HCT116 (cell line): ENCODE results near the gene RGS19. TPM values are rescaled to one million over a fixed set of nuclear protein-coding genes. Genes with fewer than 3 reads are reported as not detected.

Experiments used
- ATAC-seq: fragments of 200-7000 bp; cut with Tn5 transposase; 2 replicates; pipeline ENCODE4 v1.9.1; 2020; ENCODE audit warnings: mild to moderate bottlenecking, moderate library complexity
- BruUV-seq: library from RNA; stranded (reverse); fragments of 400-500 nt; replicated peaks from 2 replicates; lab custom pipeline; 2021; lab: Mats Ljungman, UMichigan
- CTCF ChIA-PET: fragments of 300-600 bp; sonication (Branson Sonifier 250); formaldehyde crosslinking; loops from one replicate; lab custom pipeline; 2021; ENCODE audit warnings: antibody characterized with exemption; lab: Charles Lee
- POLR2A ChIA-PET: fragments of 300-600, 350-600 bp; sonication (Branson Sonifier 250); formaldehyde crosslinking; loops from one replicate; lab custom pipeline; 2021; ENCODE audit warnings: antibody characterized with exemption; lab: Charles Lee
- RAD21 ChIA-PET, 2 experiments: fragments of 300-600 bp; sonication (Branson Sonifier 250); formaldehyde crosslinking; loops; one replicate each; lab custom pipeline; 2023; ENCODE audit warnings: low total read pairs in 2 of 2; ENCODE audit not compliant: uncharacterized antibody in 2 of 2, unreplicated experiment in 2 of 2, low non-redundant PET in 1 of 2; lab: Charles Lee
- DNase-seq: peaks from one replicate; pipeline ENCODE4 v3.0.0-alpha.2; 2010; ENCODE audit warnings: low read depth, low spot score
- H2AFZ ChIP-seq: fragments of 200-600 bp; shearing (Covaris generic), sonication (generic); 2 replicates; pipeline ENCODE4 v1.6.1; 2017; ENCODE audit warnings: low read depth, mixed run types, mixed read lengths, antibody characterized with exemption, low read length; ENCODE audit not compliant: poor library complexity, severe bottlenecking
- H3K27ac ChIP-seq: 2 replicates; pipeline ENCODE4 v1.5.1; 2012; ENCODE audit warnings: low read depth, low read length
- H3K27me3 ChIP-seq: fragments of 200-600 bp; sonication (generic); 2 replicates; pipeline ENCODE4 v1.6.1; 2016; ENCODE audit warnings: mixed run types, low read length, mixed read lengths; ENCODE audit not compliant: insufficient read depth
- H3K36me3 ChIP-seq, 2 experiments: fragments of 200-500 bp in 1 of 2; fragments of 200-600 bp in 1 of 2; sonication (Bioruptor generic) in 1 of 2; sonication (generic) in 1 of 2; 2 replicates each; pipeline versions ENCODE4 v1.5.1 to v1.6.1; 2014 to 2016; ENCODE audit warnings: low read length in 2 of 2, inconsistent platforms in 1 of 2, mixed read lengths in 1 of 2, mixed run types in 1 of 2; ENCODE audit not compliant: insufficient read depth in 2 of 2, control insufficient read depth in 1 of 2
- H3K4me1 ChIP-seq, 2 experiments: fragments of 200-600 bp in 1 of 2; sonication (generic) in 1 of 2; 2 replicates each; pipeline versions ENCODE4 v1.5.1 to v1.6.1; 2012 to 2017; ENCODE audit warnings: low read length in 2 of 2, inconsistent platforms in 1 of 2, mild to moderate bottlenecking in 1 of 2, mixed read lengths in 1 of 2, mixed run types in 1 of 2, moderate library complexity in 1 of 2; ENCODE audit not compliant: insufficient read depth in 2 of 2, control insufficient read depth in 1 of 2
- H3K4me2 ChIP-seq: fragments of 200-600 bp; sonication (generic); 2 replicates; pipeline ENCODE4 v1.6.1; 2017; ENCODE audit warnings: mixed run types, low read length, mixed read lengths
- H3K4me3 ChIP-seq, 2 experiments: fragments of 200-600 bp in 1 of 2; sonication (generic) in 1 of 2; replicated peaks in 1 of 2; 2 replicates each; pipeline ENCODE4 v1.5.1; 2011 to 2016; ENCODE audit warnings: low read length in 2 of 2, control low read depth in 1 of 2, low read depth in 1 of 2, mild to moderate bottlenecking in 1 of 2, mixed read lengths in 1 of 2, mixed run types in 1 of 2
- H3K79me2 ChIP-seq: fragments of 200-600 bp; sonication (generic); 2 replicates; pipeline ENCODE4 v1.6.1; 2017; ENCODE audit warnings: mild to moderate bottlenecking, mixed run types, low read length, moderate library complexity, mixed read lengths; ENCODE audit not compliant: insufficient read depth
- H3K9ac ChIP-seq: fragments of 200-600 bp; sonication (generic); 2 replicates; pipeline ENCODE4 v1.6.1; 2016; ENCODE audit warnings: low read length, mixed read lengths
- H3K9me2 ChIP-seq: fragments of 200-600 bp; sonication (generic), shearing (Covaris generic); 2 replicates; pipeline ENCODE4 v1.6.1; 2017; ENCODE audit warnings: mixed run types, mild to moderate bottlenecking, moderate library complexity; ENCODE audit not compliant: insufficient read depth
- H3K9me3 ChIP-seq, 2 experiments: fragments of 200-500 bp in 1 of 2; fragments of 200-600 bp in 1 of 2; sonication (Bioruptor generic) in 1 of 2; sonication (generic) in 1 of 2; 2 replicates each; pipeline ENCODE4 v1.6.1; 2014 to 2017; ENCODE audit warnings: low read length in 2 of 2, mixed read lengths in 2 of 2, inconsistent platforms in 1 of 2, low read depth in 1 of 2, mild to moderate bottlenecking in 1 of 2, mixed run types in 1 of 2, moderate library complexity in 1 of 2; ENCODE audit not compliant: control insufficient read depth in 1 of 2, insufficient read depth in 1 of 2
- H4K20me1 ChIP-seq: fragments of 200-600 bp; sonication (generic), shearing (Covaris generic); 2 replicates; pipeline ENCODE4 v1.6.1; 2017; ENCODE audit warnings: mixed run types, mild to moderate bottlenecking, moderate library complexity; ENCODE audit not compliant: insufficient read depth
- ATF3 ChIP-seq: IDR thresholded peaks from 2 replicates; pipeline ENCODE4 v1.6.1; 2012
- CBX3 ChIP-seq: IDR thresholded peaks from 2 replicates; pipeline ENCODE4 v1.6.1; 2012; ENCODE audit warnings: low read depth
- CEBPB ChIP-seq: IDR thresholded peaks from 2 replicates; pipeline ENCODE4 v1.6.1; 2012; ENCODE audit warnings: low read depth
- EZH2 ChIP-seq: fragments of 200-600 bp; sonication (generic); IDR thresholded peaks from 2 replicates; pipeline ENCODE4 v1.6.1; 2017; ENCODE audit warnings: antibody characterized with exemption, mixed run types
- EZH2phosphoT487 ChIP-seq: fragments of 200-600 bp; IDR thresholded peaks from 2 replicates; pipeline ENCODE4 v1.6.1; 2018; ENCODE audit warnings: antibody characterized with exemption, borderline replicate concordance
- FOSL1 ChIP-seq: IDR thresholded peaks from 2 replicates; pipeline ENCODE4 v1.6.1; 2012; ENCODE audit warnings: low read depth
- JUND ChIP-seq: IDR thresholded peaks from 2 replicates; pipeline ENCODE4 v1.6.1; 2012
- MAX ChIP-seq: IDR thresholded peaks from 2 replicates; pipeline ENCODE4 v1.6.1; 2012
- POLR2AphosphoS5 ChIP-seq: IDR thresholded peaks from 2 replicates; pipeline ENCODE4 v1.6.1; 2011; ENCODE audit warnings: mild to moderate bottlenecking, low read depth, low read length, moderate library complexity
- RAD21 ChIP-seq: IDR thresholded peaks from 2 replicates; pipeline ENCODE4 v1.6.1; 2012; ENCODE audit warnings: low read depth, mild to moderate bottlenecking
- REST ChIP-seq: IDR thresholded peaks from 2 replicates; pipeline ENCODE4 v1.6.1; 2012; ENCODE audit warnings: low read depth
- SIN3A ChIP-seq: IDR thresholded peaks from 2 replicates; pipeline ENCODE4 v1.6.1; 2012; ENCODE audit warnings: low read depth
- SRF ChIP-seq: IDR thresholded peaks from 2 replicates; pipeline ENCODE4 v1.6.1; 2012; ENCODE audit warnings: low read depth
- TCF7L2 ChIP-seq: IDR thresholded peaks from 2 replicates; pipeline ENCODE4 v1.7.0; 2011; ENCODE audit warnings: borderline replicate concordance, inconsistent platforms; ENCODE audit not compliant: insufficient read depth, insufficient read length; ENCODE audit errors: extremely low read depth
- ZBTB33 ChIP-seq: IDR thresholded peaks from 2 replicates; pipeline ENCODE4 v1.6.1; 2011; ENCODE audit warnings: mild to moderate bottlenecking, low read length, moderate library complexity; ENCODE audit not compliant: insufficient replicate concordance; ENCODE audit errors: extremely low read depth
- ZFX ChIP-seq: fragments of 450-650 bp; IDR thresholded peaks from 2 replicates; pipeline ENCODE4 v1.6.1; 2017
- ZNF274 ChIP-seq: fragments of 200-500 bp; sonication (Bioruptor generic); IDR thresholded peaks from 2 replicates; pipeline ENCODE4 v1.6.1; 2014; ENCODE audit warnings: mild to moderate bottlenecking, low read depth, low read length, inconsistent platforms
- intact Hi-C: fragments of 100-400 bp; cut with micrococcal nuclease; formaldehyde crosslinking; loops from 2 replicates; pipeline ENCODE4 v1.10.0; 2022
- total RNA-seq: library from RNA; stranded (reverse); gene quantifications from one replicate; pipeline ENCODE4 v1.2.1, GENCODE V29; 2021; ENCODE audit not compliant: unreplicated experiment

RGS19 gene
- total RNA-seq, 1 experiment from 2014 or later = 21.4 TPM

GRCh38 chr20:64110411-64111068 lies 31.2 kb upstream of the RGS19 start:
- Histone ChIP-seq H3K36me3 (no peaks in the 10 kb centered on the region), H4K20me1 (no peaks in the 10 kb centered on the region), H3K4me2 (no peak overlapping the region), H3K27me3 (no peaks in the 10 kb centered on the region), H3K4me1 (no peaks in the 10 kb centered on the region), H3K79me2 (no peaks in the 10 kb centered on the region), H3K9ac (no peak overlapping the region), H3K9me2 (no peaks in the 10 kb centered on the region), H2AFZ (no peak overlapping the region), H3K9me3 (no peaks in the 10 kb centered on the region), H3K4me3 (no peak overlapping the region), H3K27ac (no peak overlapping the region)
- intact Hi-C loops = no loop called here
- ChIA-PET CTCF (interaction anchor here (1.6 kb wide), 1 partner anchor 8 kb away, joined by 5 read pairs; no protein-coding TSS in a partner anchor), RAD21 (no interaction called here), POLR2A (no interaction called here)
- no TSS peak for BruUV-seq
- DNase-seq (no peak), ATAC-seq (no peak)
- no peak for TF ChIP-seq REST
- no peak for TF ChIP-seq RAD21
- no peak for TF ChIP-seq CEBPB
- no peak for TF ChIP-seq EZH2
- TF ChIP-seq EZH2phosphoT487 = no peak
- TF ChIP-seq FOSL1 = no peak
- TF ChIP-seq SIN3A = no peak
- no peak for TF ChIP-seq MAX
- TF ChIP-seq ZNF274 = no peak
- TF ChIP-seq JUND = no peak
- TF ChIP-seq ZBTB33 = no peak
- TF ChIP-seq ATF3 = no peak
- no peak for TF ChIP-seq CBX3
- no peak for TF ChIP-seq POLR2AphosphoS5
- no peak for TF ChIP-seq ZFX
- no peak for TF ChIP-seq TCF7L2
- TF ChIP-seq SRF = no peak
